GM18951 (cell line): Measurements from ENCODE around the gene PARD6G.

Experiments
- POLR2A ChIP-seq: IDR thresholded peaks from 4 replicates; pipeline ENCODE4 v1.6.1; 2011; ENCODE audit warnings: mild to moderate bottlenecking; ENCODE audit not compliant: insufficient read length, insufficient read depth; ENCODE audit errors: extremely low read depth
- in situ Hi-C: fragments of 300-500 bp; cut with MboI; formaldehyde crosslinking; loops from one replicate; pipeline ENCODE4 v1.12.0; 2022; ENCODE audit warnings: low sequenced_read_pairs, mixed read lengths, inconsistent platforms; ENCODE audit not compliant: unreplicated experiment

The PARD6G gene

DNA sequence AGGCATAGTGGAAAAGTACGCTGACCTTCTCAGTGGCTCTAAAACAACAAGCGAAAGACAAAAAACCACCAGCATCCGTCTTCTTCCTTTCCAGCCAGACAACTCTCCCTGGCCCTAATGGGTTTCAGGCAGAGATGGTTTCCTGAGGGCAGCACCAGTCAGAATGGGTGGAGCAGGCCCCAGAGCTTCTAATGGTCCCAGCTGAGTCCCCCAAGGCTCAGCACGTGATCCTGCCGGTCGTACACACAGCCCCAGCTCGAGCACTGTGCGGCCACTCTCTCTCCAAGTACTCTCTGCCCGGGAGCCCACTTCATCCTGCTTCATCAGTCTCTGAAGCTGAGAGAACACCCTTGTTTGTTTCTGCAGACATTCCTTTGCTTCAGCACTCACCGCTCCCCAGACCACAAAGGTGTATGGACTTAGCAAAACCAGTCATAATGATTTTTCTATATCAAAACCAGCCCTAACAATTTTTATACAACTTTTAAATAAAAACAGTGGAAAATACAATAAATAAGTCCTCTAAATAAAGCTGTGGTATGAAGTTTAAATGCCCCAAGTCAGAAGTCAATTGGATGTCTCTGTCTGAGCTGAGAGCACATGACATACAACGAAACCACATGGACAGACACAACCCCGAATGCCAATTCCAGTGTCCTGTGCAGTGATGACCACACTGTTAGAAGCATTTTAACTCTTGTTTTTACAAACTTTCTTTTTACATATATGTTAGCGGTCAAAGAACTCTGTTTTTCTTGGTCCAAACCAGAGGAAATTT lies 63.9 kb downstream of the PARD6G start:
- no peak for TF ChIP-seq POLR2A
- in situ Hi-C loops = no loop called here

DNA sequence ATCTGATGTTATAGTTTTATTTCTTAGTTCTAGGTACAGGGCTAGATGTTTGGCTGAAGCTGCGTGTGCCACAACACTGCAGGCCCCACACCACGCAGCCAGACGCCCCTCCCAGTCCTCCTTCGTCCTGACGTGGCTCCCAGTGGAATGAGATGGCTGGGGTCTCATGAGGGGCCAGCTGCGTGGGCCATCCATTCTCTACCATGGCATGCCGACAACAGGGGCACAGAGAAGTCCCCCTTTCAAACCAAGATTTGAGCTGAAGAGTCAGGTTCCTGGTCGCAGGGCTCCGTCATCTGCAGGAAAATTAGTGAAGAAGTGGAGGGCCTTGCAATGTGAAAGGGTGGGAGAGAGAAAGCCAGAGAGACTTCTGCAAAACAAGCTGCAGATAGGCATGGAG lies 64.5 kb downstream of the PARD6G start:
- in situ Hi-C loops = no loop called here

GRCh38 chr18:80181642-80182461 lies 65.5 kb downstream of the PARD6G start:
- in situ Hi-C loops = no loop called here
- TF ChIP-seq POLR2A = no peak

More for the DNA sequence above, 64.5 kb downstream of the PARD6G start:
- TF ChIP-seq POLR2A = no peak

DNA sequence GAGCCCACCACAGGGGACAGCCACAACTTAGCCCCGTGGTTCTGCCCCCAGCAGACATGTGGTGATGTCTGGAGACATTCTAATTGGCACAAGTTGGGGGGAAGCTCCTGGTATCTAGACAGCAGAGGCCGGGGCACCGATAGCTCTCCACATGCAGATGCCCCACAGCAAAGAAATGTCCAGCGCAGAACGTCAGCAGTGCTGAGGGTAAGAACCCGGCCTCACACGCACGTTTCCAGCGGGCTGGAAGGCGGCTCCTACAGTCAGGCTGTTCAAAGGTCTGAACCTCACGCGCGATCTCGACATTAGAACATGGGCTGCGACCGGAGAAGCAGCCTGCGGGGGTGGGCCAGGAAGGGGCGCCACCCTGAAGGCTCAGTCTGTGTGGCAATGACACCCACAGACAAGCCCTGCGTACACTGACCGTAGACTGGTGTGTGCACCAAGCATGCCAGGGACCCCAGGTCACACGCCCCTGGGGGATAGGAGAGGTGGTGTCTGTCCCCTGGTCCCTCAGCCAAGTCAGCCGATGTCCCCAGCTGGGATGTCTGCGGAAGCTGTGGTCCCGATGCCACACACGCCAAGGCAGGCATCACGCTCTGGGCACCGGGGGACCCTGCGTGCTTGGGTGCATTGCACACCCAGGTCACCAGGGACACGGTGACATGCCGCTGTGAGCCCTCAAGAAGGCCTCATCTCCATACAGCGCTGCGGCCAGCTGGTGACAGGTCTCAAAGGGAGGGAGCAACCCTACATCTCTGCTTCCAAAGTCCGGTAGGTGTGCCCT lies 66.3 kb downstream of the PARD6G start:
- TF ChIP-seq POLR2A = no peak
- in situ Hi-C loops = no loop called here

DNA sequence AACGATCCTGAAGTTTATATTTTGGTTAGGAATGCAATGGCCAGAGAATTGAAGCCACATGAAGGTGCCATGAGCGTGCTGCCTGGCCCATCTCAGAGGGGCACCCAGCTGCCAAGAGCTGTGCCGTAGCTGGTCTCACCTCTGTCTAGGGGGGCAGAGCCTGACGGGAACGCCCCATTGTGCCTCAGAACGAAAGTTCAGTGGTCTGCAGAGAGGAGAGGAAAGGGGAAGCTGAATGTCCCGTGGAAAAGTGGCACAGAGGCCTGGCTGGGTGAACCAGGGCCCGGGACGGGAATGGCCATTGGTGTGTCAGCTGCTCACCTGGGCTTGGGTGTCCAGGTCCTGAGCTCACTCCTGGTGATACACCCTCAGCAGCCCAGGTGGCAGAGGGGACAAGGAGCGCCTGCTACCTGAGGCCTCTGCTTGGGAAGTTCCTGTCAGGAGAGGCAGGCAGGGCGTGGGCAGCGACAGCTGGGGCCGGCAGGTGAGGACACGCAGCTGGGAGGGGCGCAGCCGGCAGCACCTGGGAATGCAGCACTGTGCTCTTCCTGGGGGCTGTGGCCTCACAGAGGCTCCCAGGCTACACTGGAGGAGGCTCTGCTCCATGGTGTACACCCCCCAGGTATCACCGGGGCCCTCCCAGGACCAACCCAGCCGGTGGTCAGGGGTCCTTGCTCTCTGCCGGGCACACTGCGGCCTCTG lies 67.3 kb downstream of the PARD6G start:
- no peak for TF ChIP-seq POLR2A
- in situ Hi-C loops = no loop called here

DNA sequence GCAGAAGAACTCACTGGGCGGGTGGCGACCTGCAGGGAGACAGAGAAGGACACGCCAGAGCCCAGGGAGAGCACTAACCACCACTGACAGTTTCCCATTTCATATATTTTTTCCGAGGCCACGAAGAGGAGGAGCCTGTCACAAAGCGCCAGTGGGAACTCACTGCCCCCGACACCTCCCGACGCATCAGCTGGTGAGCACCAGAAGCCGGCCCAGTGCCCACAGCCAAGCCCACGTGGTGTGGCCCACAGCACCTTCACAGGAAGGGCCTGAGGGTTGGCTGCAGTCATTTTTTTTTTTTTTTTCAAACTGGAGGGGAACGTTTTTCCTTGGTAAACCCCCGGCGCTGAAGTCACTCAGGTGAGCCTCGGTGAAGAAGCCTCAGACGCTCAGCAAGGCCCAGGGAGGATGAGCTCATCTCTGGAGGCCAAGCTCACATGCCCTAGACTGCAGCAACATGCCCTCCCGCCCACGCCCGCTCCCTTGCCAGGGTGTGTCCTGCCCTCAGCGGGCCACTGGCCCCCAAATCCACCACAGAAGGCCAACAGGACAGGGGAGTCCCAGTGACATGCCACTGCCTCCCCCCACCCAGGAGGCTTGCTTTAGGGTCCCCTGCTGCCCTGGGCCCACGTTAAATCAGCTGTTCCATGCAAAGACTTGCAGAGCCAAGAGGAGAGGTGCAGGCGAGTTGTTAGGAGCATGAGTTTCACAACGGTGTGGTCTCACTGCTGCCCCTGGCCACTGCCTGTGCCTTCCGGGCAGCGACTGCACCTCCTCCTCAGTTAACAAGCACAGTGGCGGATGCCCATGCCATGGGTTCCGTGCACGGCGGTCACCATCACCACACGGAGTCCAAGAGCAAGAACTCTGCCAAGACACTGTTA lies 68.1 kb downstream of the PARD6G start:
- in situ Hi-C loops = no loop called here
- no peak for TF ChIP-seq POLR2A

DNA sequence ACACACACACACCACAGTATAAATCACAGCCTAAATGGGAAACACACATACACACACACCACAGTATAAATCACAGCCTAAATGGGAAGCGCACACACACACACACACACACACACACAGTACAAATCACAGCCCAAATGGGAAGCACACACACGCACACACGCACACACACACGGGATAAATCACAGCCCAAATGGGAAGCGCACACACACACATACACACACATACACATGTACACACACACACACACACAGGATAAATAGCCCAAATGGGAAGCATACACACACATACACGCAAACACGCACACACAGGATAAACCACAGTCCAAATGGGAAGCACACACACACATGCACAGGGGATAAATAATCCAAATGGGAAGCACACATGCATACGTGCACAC lies 70.2 kb downstream of the PARD6G start:
- in situ Hi-C loops = no loop called here
- TF ChIP-seq POLR2A = no peak

DNA sequence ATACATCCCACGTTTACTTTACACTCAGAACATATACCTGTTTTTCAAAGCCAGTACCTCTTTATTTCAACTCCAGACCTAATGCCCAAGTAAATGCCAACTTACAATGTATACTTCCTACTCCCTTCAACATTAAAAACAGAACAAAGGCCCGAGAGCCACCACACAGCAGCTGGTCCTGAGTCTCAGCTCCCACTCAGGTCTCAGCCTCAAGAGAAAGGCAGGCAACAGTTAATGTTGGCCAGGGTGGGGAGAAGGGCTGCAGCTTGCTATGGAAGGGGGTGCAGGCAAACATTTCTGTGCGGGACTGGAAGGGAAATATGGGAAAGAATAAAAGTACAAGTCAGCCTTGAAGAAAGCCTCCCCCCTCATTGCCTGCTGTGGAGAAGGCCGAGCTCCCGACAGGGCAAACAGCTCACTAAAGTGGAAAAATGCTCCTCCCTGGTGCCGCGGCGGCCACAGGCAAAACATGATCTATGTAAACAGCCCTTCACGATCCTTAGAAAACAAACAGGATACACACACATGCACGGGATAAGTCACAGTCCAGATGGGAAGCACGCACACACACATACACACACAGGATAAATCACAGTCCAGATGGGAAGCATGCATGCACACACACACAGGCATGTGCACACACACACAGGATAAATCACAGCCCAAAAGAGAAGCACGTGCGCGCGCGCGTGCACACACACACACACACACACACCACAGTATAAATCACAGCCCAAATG lies 70.8 kb downstream of the PARD6G start:
- in situ Hi-C loops = no loop called here
- no peak for TF ChIP-seq POLR2A

DNA sequence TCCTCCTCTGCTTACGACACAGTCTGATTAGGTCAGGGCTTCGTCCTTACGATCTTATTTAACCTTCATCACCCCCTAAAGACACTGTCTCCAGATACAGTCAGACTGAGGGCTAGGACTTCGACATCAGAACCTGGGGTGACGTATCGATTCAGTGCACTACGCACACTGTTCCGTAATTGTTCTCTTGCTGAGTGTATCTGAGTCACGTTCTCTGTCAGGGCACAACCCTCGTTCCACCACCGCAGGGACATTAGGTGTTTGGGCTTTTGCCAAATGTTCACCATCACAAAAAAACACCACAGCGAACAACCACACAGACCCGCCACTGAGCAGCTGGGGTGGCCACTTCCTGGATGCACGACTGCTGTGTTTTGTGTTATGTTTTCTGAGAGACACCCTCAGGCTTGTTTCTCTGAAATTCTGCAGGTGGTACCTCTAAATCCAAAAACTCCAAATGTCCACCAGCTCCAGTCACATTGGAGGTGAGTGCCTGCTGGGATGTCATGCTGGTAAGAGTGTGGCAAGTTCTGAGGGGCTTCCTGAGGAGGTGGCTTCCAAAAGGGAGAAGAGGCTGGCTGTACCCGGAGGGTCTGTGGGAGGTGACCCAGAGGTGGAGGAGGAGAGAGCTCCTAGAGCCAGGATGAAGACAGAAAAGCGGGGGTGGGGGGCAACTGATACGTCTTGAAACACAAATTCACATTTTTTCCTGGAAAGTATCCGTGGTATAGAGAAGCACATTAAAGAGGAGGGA lies 71.7 kb downstream of the PARD6G start:
- in situ Hi-C loops = no loop called here
- no peak for TF ChIP-seq POLR2A

DNA sequence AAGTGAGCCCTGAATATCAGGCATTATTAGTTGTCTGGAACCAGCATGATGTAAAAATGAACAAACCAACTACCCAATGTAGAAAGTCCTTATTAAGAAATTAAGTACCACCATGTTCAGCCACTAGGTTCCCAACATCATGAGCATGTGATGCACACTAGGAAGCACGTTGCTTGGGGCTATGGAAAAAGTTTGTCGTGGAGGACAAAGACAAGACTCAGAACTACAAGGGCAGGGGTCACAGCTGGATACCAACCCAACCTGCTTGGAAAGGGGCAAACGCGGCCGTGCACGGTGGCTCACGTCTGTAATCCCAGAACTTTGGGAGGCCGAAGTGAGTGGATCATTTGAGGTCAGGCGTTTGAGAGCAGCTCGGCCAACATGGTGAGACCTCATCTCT lies 74.3 kb downstream of the PARD6G start:
- TF ChIP-seq POLR2A = no peak
- in situ Hi-C loops = no loop called here

DNA sequence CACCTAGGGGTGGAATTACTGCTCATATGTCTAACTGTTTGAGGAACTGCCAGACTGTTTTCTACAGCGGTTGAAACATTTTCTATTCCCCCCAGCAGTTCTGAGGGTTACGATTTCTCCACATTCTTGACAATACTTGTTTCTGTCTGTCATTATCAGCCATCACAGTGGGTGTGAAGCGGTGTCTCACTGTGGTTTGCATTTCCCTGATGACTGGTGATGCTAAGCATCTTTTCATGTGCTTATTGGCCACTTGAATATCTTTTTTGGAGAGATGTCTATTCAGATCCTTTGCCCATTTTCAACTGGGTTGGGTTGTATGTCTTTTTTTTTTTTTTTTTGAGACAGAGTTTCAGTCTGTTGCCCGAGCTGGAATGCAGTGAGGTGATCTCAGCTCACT lies 75.3 kb downstream of the PARD6G start:
- TF ChIP-seq POLR2A = no peak
- in situ Hi-C loops = no loop called here
